Measurements from ENCODE around the gene SH3RF1. TPM values are rescaled to one million over a fixed set of nuclear protein-coding genes. Genes with fewer than 3 reads are reported as not detected.
"Not testable (repeated sequence)": the region's sequence is repeated elsewhere in the genome, so short reads cannot be mapped to it uniquely, and the experiment has no call there.

SH3RF1 gene
- total RNA-seq, 4 donors from 2014 or later, result 10.0 to 11.8 (median 10.9) TPM

DNA sequence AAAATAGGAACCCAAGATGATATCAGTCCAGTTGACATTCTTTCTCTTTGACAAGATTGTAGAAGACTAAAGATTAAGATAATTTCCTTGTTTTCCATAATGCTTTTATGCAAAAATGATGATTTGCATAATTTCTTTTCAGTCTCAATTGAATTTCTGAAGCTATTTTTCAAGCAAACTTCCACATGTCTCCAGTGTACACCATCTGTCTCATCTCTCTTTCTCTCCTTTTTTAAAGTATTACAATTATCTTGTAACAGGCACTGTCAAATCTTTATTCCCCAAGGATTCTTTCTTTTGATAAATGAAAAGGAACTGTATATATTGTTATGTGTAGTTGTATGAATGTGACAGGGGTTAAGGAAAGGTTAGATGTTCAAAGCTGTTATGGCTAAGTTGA is 7.9 kb upstream of the SH3RF1 start:
- no peak for DNase-seq (ENCODE audit: extremely low spot score)
- intact Hi-C loops (cut with DNase I), result no loop called here

DNA sequence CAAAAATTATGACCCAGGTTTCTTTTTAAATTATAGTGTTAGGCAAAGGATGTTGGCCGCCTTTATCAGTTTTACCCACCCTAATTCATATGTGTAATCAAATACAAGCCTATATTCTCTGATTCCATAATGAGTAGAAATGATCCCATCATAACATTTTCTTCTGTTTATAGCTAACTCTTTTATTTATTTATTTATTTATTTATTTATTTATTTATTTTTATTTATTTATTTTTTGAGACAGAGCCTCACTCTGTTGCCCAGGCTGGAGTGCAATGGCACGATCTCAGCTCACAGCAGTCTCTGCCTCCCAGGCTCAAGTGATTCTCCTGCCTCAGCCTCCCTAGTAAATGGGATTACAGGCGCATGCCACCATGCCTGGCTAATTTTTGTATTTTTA is 7.1 kb upstream of the SH3RF1 start:
- H3K4me3 ChIP-seq; H3K4me1 ChIP-seq; H3K27me3 ChIP-seq; H3K27ac ChIP-seq (replicated peaks in 1 of 4); H3K9me3 ChIP-seq; H3K36me3 ChIP-seq; DNase-seq (ENCODE audit: extremely low spot score); intact Hi-C loops (cut with DNase I): not testable (repeated sequence)
- WGBS, result 91% methylated on average over 3 of the region's 3 CpGs

More for the DNA sequence above, 7.9 kb upstream of the SH3RF1 start:
- Histone ChIP-seq H3K27ac (replicated peaks in 1 of 4) (no peak overlapping the region), H3K36me3 (no peaks in the 10 kb centered on the region), H3K27me3 (no peaks in the 10 kb centered on the region), H3K4me1 (no peaks in the 10 kb centered on the region), H3K9me3 (no peaks in the 10 kb centered on the region), H3K4me3 (no peak overlapping the region)
- TF ChIP-seq POLR2A (IDR thresholded peaks at IDR 0.05; ENCODE audit: low read depth) (no peak), POLR2AphosphoS5 (IDR thresholded peaks at IDR 0.05) (no peak), EP300 (IDR thresholded peaks at IDR 0.05) (no peak)
- TF ChIP-seq, protein P1, sequence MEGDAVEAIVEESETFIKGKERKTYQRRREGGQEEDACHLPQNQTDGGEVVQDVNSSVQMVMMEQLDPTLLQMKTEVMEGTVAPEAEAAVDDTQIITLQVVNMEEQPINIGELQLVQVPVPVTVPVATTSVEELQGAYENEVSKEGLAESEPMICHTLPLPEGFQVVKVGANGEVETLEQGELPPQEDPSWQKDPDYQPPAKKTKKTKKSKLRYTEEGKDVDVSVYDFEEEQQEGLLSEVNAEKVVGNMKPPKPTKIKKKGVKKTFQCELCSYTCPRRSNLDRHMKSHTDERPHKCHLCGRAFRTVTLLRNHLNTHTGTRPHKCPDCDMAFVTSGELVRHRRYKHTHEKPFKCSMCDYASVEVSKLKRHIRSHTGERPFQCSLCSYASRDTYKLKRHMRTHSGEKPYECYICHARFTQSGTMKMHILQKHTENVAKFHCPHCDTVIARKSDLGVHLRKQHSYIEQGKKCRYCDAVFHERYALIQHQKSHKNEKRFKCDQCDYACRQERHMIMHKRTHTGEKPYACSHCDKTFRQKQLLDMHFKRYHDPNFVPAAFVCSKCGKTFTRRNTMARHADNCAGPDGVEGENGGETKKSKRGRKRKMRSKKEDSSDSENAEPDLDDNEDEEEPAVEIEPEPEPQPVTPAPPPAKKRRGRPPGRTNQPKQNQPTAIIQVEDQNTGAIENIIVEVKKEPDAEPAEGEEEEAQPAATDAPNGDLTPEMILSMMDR (IDR thresholded peaks at IDR 0.05), result no peak

DNA sequence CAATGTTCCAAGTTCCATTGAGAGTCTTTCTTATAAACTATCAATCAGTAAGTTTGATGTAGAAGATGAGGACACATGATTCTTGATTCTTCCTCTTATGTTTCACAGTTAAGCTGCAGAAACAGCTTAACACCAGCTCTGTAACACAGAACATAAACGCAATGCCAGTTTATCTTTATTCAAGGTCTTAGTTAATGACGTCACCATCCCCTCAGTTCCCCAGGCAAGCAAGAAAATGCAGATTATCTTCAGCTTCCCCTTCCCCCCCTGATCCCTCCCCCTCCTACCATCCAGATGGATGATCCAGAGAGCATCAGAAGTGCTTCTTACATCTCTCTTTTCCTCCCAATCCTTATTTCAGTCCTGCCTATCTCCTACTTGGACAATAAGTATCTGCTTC is 4.4 kb upstream of the SH3RF1 start:
- intact Hi-C loops (cut with DNase I), result no loop called here
- Histone ChIP-seq H3K9me3 (no peaks in the 10 kb centered on the region), H3K4me3 (no peak overlapping the region), H3K36me3 (no peaks in the 10 kb centered on the region), H3K27me3 (no peaks in the 10 kb centered on the region), H3K4me1 (peaks cover 7 to 16% (median 12%) of the 10 kb centered on the region in 4 donors), H3K27ac (replicated peaks in 1 of 4) (no peak overlapping the region)
- no peak for TF ChIP-seq EP300 (IDR thresholded peaks at IDR 0.05)
- TF ChIP-seq POLR2A (IDR thresholded peaks at IDR 0.05; ENCODE audit: low read depth), result no peak
- no peak for TF ChIP-seq POLR2AphosphoS5 (IDR thresholded peaks at IDR 0.05)
- TF ChIP-seq, protein P1 (IDR thresholded peaks at IDR 0.05), result no peak
- DNase-seq (ENCODE audit: extremely low spot score), result no peak
- WGBS, result 47% methylated on average over 2 of the region's 2 CpGs

DNA sequence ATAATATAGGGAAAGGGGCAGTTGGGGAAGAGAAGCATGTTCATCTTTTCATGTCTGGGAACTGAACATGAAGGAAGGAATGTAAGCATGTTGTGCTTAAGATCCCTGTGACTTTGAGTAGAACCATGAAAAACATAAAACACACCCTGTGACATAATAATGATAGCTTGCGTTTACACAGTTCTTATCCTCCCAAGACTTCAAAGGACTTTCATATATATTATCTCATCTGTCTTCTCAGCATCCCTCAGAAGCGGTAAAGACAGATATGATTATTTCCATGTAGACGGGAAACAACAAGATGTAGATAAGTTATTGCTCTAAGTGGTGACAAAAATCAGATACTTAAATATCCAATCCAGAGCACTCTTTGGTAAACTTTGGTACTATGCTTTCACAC is 3.3 kb upstream of the SH3RF1 start:
- DNase-seq (ENCODE audit: extremely low spot score), result no peak
- Histone ChIP-seq H3K27me3 (no peaks in the 10 kb centered on the region), H3K4me3 (no peak overlapping the region), H3K27ac (replicated peaks in 1 of 4) (no peak overlapping the region), H3K9me3 (no peaks in the 10 kb centered on the region), H3K36me3 (no peaks in the 10 kb centered on the region), H3K4me1 (peaks cover 13 to 27% (median 21%) of the 10 kb centered on the region in 4 donors)
- intact Hi-C loops (cut with DNase I), result loop anchor here (5.0 kb wide), 2 partner anchors 213 to 262 kb away; partner anchors contain the start of gene CBR4
- TF ChIP-seq, protein P1 (IDR thresholded peaks at IDR 0.05), result no peak
- TF ChIP-seq POLR2AphosphoS5 (IDR thresholded peaks at IDR 0.05), result no peak
- TF ChIP-seq POLR2A (IDR thresholded peaks at IDR 0.05; ENCODE audit: low read depth), result no peak
- TF ChIP-seq EP300 (IDR thresholded peaks at IDR 0.05), result no peak
- WGBS, result 89% methylated on average over 3 of the region's 3 CpGs

DNA sequence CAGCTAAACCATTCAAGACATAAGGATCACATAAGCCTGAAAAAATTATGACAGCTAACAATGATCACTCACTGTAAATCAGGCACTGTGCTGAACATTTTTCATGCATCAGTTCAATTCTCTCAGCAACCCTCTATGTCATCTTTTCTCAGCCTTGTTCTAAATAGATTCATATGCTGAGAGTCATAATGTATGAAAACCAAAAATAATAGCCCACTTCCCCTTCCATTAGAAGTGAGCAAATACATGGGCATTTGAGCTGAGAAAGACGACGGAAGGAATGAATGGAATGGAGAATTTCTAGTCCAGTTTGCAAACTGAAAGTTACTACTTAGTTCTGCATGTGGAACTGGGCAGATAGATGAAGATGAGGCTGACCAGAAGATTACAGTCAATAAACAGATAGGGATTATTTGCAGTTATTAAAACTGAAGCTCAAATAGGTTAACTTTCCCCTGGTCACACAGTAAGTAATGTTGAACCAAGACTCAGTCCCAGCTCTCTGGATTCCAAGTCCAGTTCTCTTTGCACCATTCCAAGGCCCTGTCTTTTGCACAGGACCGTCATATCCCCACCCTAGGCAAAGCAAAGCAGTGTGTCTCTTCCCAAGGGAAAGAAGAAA is 1.6 kb upstream of the SH3RF1 start:
- no peak overlapping the region for H3K4me3 ChIP-seq

DNA sequence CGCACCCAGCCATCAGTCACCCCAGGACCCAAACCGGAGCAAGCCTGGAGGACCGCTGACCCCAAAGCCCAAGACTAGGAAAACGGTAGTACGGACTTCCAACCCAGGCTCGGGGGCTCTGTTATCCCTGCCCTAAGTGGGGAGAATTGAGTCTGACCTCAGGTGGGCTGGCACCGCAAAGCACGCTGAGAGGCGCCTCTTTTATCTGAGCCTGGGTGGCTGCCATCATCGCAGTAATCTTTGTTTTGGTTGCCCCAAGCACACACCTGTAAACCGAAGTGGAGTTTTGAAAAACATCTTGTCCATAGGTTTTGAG is 894 bp upstream of the SH3RF1 start:
- no peak for DNase-seq (ENCODE audit: extremely low spot score)
- Histone ChIP-seq H3K4me1 (peaks cover 26 to 38% (median 35%) of the 10 kb centered on the region in 4 donors), H3K27me3 (no peaks in the 10 kb centered on the region), H3K4me3 (peak overlapping the region; percentile 82 to 96 (median 92)), H3K9me3 (no peaks in the 10 kb centered on the region), H3K36me3 (no peaks in the 10 kb centered on the region), H3K27ac (replicated peaks in 1 of 4) (peak overlapping the region; percentile 88 to 93 (median 90))
- WGBS, result 39% methylated on average over 5 of the region's 11 CpGs
- TF ChIP-seq, protein P1 (IDR thresholded peaks at IDR 0.05), result no peak
- TF ChIP-seq POLR2A (IDR thresholded peaks at IDR 0.05; ENCODE audit: low read depth) (no peak), POLR2AphosphoS5 (IDR thresholded peaks at IDR 0.05) (no peak), EP300 (IDR thresholded peaks at IDR 0.05) (no peak)
- intact Hi-C loops (cut with DNase I), result loop anchor here (5.0 kb wide), 2 partner anchors 216 to 259 kb away; partner anchors contain the start of gene CBR4

More for the DNA sequence above, 1.6 kb upstream of the SH3RF1 start:
- Histone ChIP-seq H3K9me3 (no peaks in the 10 kb centered on the region), H3K4me1 (peaks cover 20 to 38% (median 31%) of the 10 kb centered on the region in 4 donors), H3K27ac (replicated peaks in 1 of 4) (peak overlapping the region in 1 of 4 donors; percentile 0), H3K36me3 (no peaks in the 10 kb centered on the region), H3K27me3 (no peaks in the 10 kb centered on the region)
- 32% methylated on average over 3 of the region's 3 CpGs for WGBS
- no peak for TF ChIP-seq POLR2AphosphoS5 (IDR thresholded peaks at IDR 0.05)
- intact Hi-C loops (cut with DNase I), result loop anchor here (5.0 kb wide), 2 partner anchors 215 to 260 kb away; partner anchors contain the start of gene CBR4
- DNase-seq (ENCODE audit: extremely low spot score), result no peak

All from esophagus muscularis mucosa (tissue), 4 donors.